ENCODE results near the gene CDH11. TPM values are rescaled to one million over a fixed set of nuclear protein-coding genes. Genes with fewer than 3 reads are reported as not detected.

CDH11 gene
- total RNA-seq, 1 donor from 2014 or later: 45.2 TPM

DNA sequence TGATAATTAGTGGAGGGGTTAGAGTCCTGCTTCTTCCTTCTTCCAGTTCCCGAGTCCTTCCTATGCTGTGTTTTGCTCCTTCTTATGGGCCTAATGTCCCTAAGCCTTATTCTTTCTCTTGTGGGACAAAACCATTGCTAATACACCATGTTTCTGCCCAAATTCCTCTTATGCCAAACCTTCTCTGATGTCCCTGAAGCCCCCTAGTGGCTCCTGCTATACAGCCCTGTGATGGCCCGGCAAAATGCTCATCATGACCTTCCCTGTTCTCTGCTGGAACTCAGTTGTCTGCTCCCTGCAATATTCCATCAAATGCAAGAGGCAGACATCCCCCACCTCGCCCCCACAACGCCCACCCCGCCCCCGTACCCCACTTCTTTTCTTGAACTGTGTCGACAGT lies 171.6 kb downstream of the CDH11 start:
- Histone ChIP-seq H3K9me3 (no peaks in the 10 kb centered on the region), H3K36me3 (no peaks in the 10 kb centered on the region), H3K4me1 (peaks cover 10% of the 10 kb centered on the region), H3K4me3 (no peak overlapping the region), H3K27ac (no peak overlapping the region), H3K27me3 (no peaks in the 10 kb centered on the region)
- DNase-seq (ENCODE audit: extremely low spot score in 2 of 2): no peak
- TF ChIP-seq POLR2A (IDR thresholded peaks at IDR 0.05): no peak
- TF ChIP-seq CTCF (IDR thresholded peaks at IDR 0.05): no peak
- TF ChIP-seq POLR2AphosphoS5 (IDR thresholded peaks at IDR 0.05; ENCODE audit: insufficient read depth in 1 of 2, low read depth in 1 of 2): no peak
- intact Hi-C loops (cut with DNase I): no loop called here

- DNase-seq (ENCODE audit: extremely low spot score in 2 of 2): no peak
- Histone ChIP-seq H3K27ac (no peak overlapping the region), H3K9me3 (no peaks in the 10 kb centered on the region), H3K4me3 (no peak overlapping the region), H3K36me3 (no peaks in the 10 kb centered on the region), H3K27me3 (no peaks in the 10 kb centered on the region), H3K4me1 (peaks cover 10% of the 10 kb centered on the region)
- TF ChIP-seq POLR2A (IDR thresholded peaks at IDR 0.05) (no peak), POLR2AphosphoS5 (IDR thresholded peaks at IDR 0.05; ENCODE audit: insufficient read depth in 1 of 2, low read depth in 1 of 2) (no peak), CTCF (IDR thresholded peaks at IDR 0.05) (no peak)
- intact Hi-C loops (cut with DNase I): no loop called here
Observed at GRCh38 chr16:64948056-64948455, 173.8 kb downstream of the CDH11 start.

- intact Hi-C loops (cut with DNase I): no loop called here
- TF ChIP-seq CTCF (IDR thresholded peaks at IDR 0.05) (no peak), POLR2AphosphoS5 (IDR thresholded peaks at IDR 0.05; ENCODE audit: insufficient read depth in 1 of 2, low read depth in 1 of 2) (no peak), POLR2A (IDR thresholded peaks at IDR 0.05) (no peak)
- no peaks in the 10 kb centered on the region for H3K9me3 ChIP-seq
- no peak for DNase-seq (ENCODE audit: extremely low spot score in 2 of 2)
- H3K27me3 ChIP-seq: no peaks in the 10 kb centered on the region
- no peak overlapping the region for H3K27ac ChIP-seq
- H3K36me3 ChIP-seq: no peaks in the 10 kb centered on the region
- no peak overlapping the region for H3K4me3 ChIP-seq
- peaks cover 10% of the 10 kb centered on the region for H3K4me1 ChIP-seq
Observed at GRCh38 chr16:64947651-64948050, 174.2 kb downstream of the CDH11 start.

- Histone ChIP-seq H3K4me1 (no peaks in the 10 kb centered on the region), H3K36me3 (no peaks in the 10 kb centered on the region), H3K27ac (no peak overlapping the region), H3K9me3 (no peaks in the 10 kb centered on the region), H3K4me3 (no peak overlapping the region), H3K27me3 (no peaks in the 10 kb centered on the region)
- DNase-seq (ENCODE audit: extremely low spot score in 2 of 2): no peak
- intact Hi-C loops (cut with DNase I): no loop called here
- no peak for TF ChIP-seq POLR2AphosphoS5 (IDR thresholded peaks at IDR 0.05; ENCODE audit: insufficient read depth in 1 of 2, low read depth in 1 of 2)
- no peak for TF ChIP-seq CTCF (IDR thresholded peaks at IDR 0.05)
- TF ChIP-seq POLR2A (IDR thresholded peaks at IDR 0.05): no peak
Observed at GRCh38 chr16:64933885-64934284, 188.0 kb downstream of the CDH11 start.

DNA sequence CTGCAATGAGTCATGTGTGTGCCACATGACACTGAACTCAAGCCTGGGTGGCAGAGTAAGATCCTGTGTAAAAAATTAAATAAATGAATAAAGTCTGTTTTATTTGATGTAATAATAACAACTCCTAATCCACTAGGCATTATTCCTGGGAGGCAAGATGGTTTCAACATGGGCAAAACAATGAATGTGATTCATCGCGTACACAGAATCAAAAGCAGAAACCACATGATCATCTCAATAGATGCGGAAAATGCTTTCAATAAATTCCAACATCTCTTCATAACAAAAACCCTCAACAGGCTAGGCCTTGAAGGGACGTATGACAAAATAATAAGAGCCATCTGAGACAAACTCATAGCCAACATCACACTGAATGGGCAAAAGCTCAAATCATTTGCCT lies 195.4 kb downstream of the CDH11 start:
- Histone ChIP-seq H3K36me3 (no peaks in the 10 kb centered on the region), H3K4me3 (no peak overlapping the region), H3K27me3 (no peaks in the 10 kb centered on the region), H3K27ac (no peak overlapping the region), H3K9me3 (peaks cover 6% of the 10 kb centered on the region), H3K4me1 (no peaks in the 10 kb centered on the region)
- intact Hi-C loops (cut with DNase I): no loop called here
- DNase-seq (ENCODE audit: extremely low spot score in 2 of 2): no peak
- no peak for TF ChIP-seq POLR2A (IDR thresholded peaks at IDR 0.05)
- TF ChIP-seq POLR2AphosphoS5 (IDR thresholded peaks at IDR 0.05; ENCODE audit: insufficient read depth in 1 of 2, low read depth in 1 of 2): no peak
- no peak for TF ChIP-seq CTCF (IDR thresholded peaks at IDR 0.05)

All from vagina (tissue), 2 donors.